H1 (cell line): ENCODE measurements around the gene UBE2D3. TPM values are rescaled to one million over a fixed set of nuclear protein-coding genes. Genes with fewer than 3 reads are reported as not detected.

Experiments
- CTCF ChIA-PET: fragments of 300-600 bp; sonication (Branson Sonifier 250); formaldehyde crosslinking; loops from one replicate; lab custom pipeline; 2021; ENCODE audit not compliant: partially characterized antibody; lab: Charles Lee
- POLR2A ChIA-PET: fragments of 300-600 bp; sonication (Branson Sonifier 250); formaldehyde crosslinking; loops from one replicate; lab custom pipeline; 2021; ENCODE audit warnings: inconsistent platforms; ENCODE audit not compliant: partially characterized antibody; lab: Charles Lee
- DNase-seq, 2 experiments: peaks; one replicate each; pipeline versions ENCODE4 v3.0.0 to v3.0.0-alpha.2; 2010 to 2022; ENCODE audit warnings: low spot score in 2 of 2, low read depth in 1 of 2, mixed read lengths in 1 of 2
- FAIRE-seq: peaks from 2 replicates; lab custom pipeline; 2011; peaks lifted over from hg19 to GRCh38; lab: Jason Lieb, UNC
- H2AFZ ChIP-seq: 2 replicates; pipeline ENCODE4 v1.8.1; 2012; ENCODE audit warnings: low read length, inconsistent platforms
- H2AK5ac ChIP-seq: 2 replicates; pipeline ENCODE4 v1.6.1; 2013; ENCODE audit warnings: low read depth, low read length
- H2BK120ac ChIP-seq: replicated peaks from 2 replicates; pipeline ENCODE3; 2013; ENCODE audit warnings: low read depth, low read length, inconsistent platforms
- H2BK12ac ChIP-seq: 2 replicates; pipeline ENCODE4 v1.6.1; 2013; ENCODE audit warnings: low read depth, low read length
- H2BK15ac ChIP-seq: 2 replicates; pipeline ENCODE4 v1.6.1; 2013; ENCODE audit warnings: low read length
- H2BK20ac ChIP-seq: 2 replicates; pipeline ENCODE4 v1.6.1; 2013; ENCODE audit warnings: low read length
- H2BK5ac ChIP-seq: 2 replicates; pipeline ENCODE4 v1.6.1; 2013; ENCODE audit warnings: low read depth, low read length
- H3K14ac ChIP-seq: 2 replicates; pipeline ENCODE4 v1.6.1; 2013; ENCODE audit warnings: inconsistent platforms; ENCODE audit not compliant: insufficient read length
- H3K18ac ChIP-seq: 2 replicates; pipeline ENCODE4 v1.6.1; 2013; ENCODE audit warnings: low read length; ENCODE audit errors: extremely low read depth
- H3K23ac ChIP-seq: 2 replicates; pipeline ENCODE4 v1.6.1; 2013; ENCODE audit warnings: inconsistent platforms; ENCODE audit not compliant: insufficient read length
- H3K23me2 ChIP-seq: 2 replicates; pipeline ENCODE4 v1.6.1; 2013; ENCODE audit warnings: low read depth, low read length
- H3K27ac ChIP-seq: 2 replicates; pipeline ENCODE4 v1.6.1; 2011; ENCODE audit warnings: low read depth, low read length, inconsistent platforms
- H3K27me3 ChIP-seq, 4 experiments: replicated peaks in 1 of 4; 1 replicate in 1 of 4; 2 replicates in 3 of 4; pipeline versions ENCODE4 v1.6.1 to v1.8.1; 2011 to 2013; ENCODE audit warnings: low read length in 3 of 4, mild to moderate bottlenecking in 3 of 4, inconsistent platforms in 2 of 4, mixed read lengths in 2 of 4, moderate library complexity in 1 of 4; ENCODE audit not compliant: control insufficient read depth in 3 of 4, insufficient read depth in 3 of 4; ENCODE audit errors: extremely low read depth in 1 of 4
- H3K36me3 ChIP-seq, 4 experiments: 2 replicates each; pipeline versions ENCODE4 v1.6.1 to v1.8.1; 2011 to 2013; ENCODE audit warnings: mild to moderate bottlenecking in 4 of 4, low read length in 3 of 4, moderate library complexity in 2 of 4, control low read depth in 1 of 4, inconsistent platforms in 1 of 4; ENCODE audit not compliant: insufficient read depth in 4 of 4, control insufficient read depth in 2 of 4
- H3K4ac ChIP-seq: replicated peaks from 2 replicates; pipeline ENCODE3; 2013; ENCODE audit warnings: low read length, low read depth, mixed read lengths, inconsistent platforms; ENCODE audit not compliant: insufficient read length
- H3K4me1 ChIP-seq, 4 experiments: replicated peaks in 1 of 4; 1 replicate in 1 of 4; 2 replicates in 3 of 4; pipeline versions ENCODE4 v1.6.1 to v1.8.1; 2011 to 2013; ENCODE audit warnings: low read length in 3 of 4, inconsistent platforms in 2 of 4, mixed read lengths in 1 of 4; ENCODE audit not compliant: insufficient read depth in 4 of 4, control insufficient read depth in 3 of 4
- H3K4me2 ChIP-seq, 2 experiments: 2 replicates each; pipeline versions ENCODE4 v1.6.1 to v1.8.1; 2011 to 2013; ENCODE audit warnings: low read depth in 2 of 2, low read length in 2 of 2, control low read depth in 1 of 2, inconsistent platforms in 1 of 2, mild to moderate bottlenecking in 1 of 2; ENCODE audit not compliant: insufficient read depth in 1 of 2
- H3K4me3 ChIP-seq, 4 experiments: fragments of 200-600, 300-600 bp in 1 of 4; sonication (generic), shearing (Covaris generic), sonication (Bioruptor Twin) in 1 of 4; 2 replicates each; pipeline versions ENCODE4 v1.5.1 to v1.8.1; 2011 to 2016; ENCODE audit warnings: low read length in 4 of 4, low read depth in 3 of 4, control low read depth in 2 of 4, inconsistent platforms in 2 of 4, mild to moderate bottlenecking in 2 of 4, mixed read lengths in 1 of 4, moderate library complexity in 1 of 4; ENCODE audit not compliant: insufficient read depth in 2 of 4; ENCODE audit errors: extremely low read depth in 1 of 4
- H3K56ac ChIP-seq: replicated peaks from 2 replicates; pipeline ENCODE3; 2013; ENCODE audit warnings: low read depth, mild to moderate bottlenecking, mixed read lengths, low read length, inconsistent platforms; ENCODE audit not compliant: insufficient read length
- H3K79me1 ChIP-seq: 2 replicates; pipeline ENCODE4 v1.6.1; 2013; ENCODE audit warnings: low read depth, low read length, control low read depth
- H3K79me2 ChIP-seq, 2 experiments: 2 replicates each; pipeline versions ENCODE4 v1.6.1 to v1.8.1; 2012 to 2013; ENCODE audit warnings: low read length in 2 of 2, mild to moderate bottlenecking in 2 of 2, inconsistent platforms in 1 of 2; ENCODE audit not compliant: insufficient read depth in 2 of 2, control insufficient read depth in 1 of 2
- H3K9ac ChIP-seq, 4 experiments: replicated peaks in 1 of 4; 1 replicate in 1 of 4; 2 replicates in 3 of 4; pipeline versions ENCODE4 v1.6.1 to v1.8.1; 2011 to 2013; ENCODE audit warnings: low read depth in 3 of 4, low read length in 3 of 4, control low read depth in 2 of 4, mild to moderate bottlenecking in 2 of 4, moderate library complexity in 2 of 4, inconsistent platforms in 1 of 4; ENCODE audit errors: extremely low read depth in 1 of 4
- H3K9me3 ChIP-seq, 2 experiments: 2 replicates each; pipeline versions ENCODE4 v1.6.1 to v1.8.1; 2012 to 2013; ENCODE audit warnings: mild to moderate bottlenecking in 2 of 2, moderate library complexity in 2 of 2, control low read depth in 1 of 2, inconsistent platforms in 1 of 2, low read depth in 1 of 2, low read length in 1 of 2, mixed read lengths in 1 of 2; ENCODE audit not compliant: insufficient read depth in 2 of 2
- H4K20me1 ChIP-seq, 2 experiments: replicated peaks in 1 of 2; 2 replicates each; pipeline versions ENCODE3 to v1.8.1; 2011 to 2013; ENCODE audit warnings: inconsistent platforms in 2 of 2, low read length in 2 of 2, mild to moderate bottlenecking in 1 of 2; ENCODE audit not compliant: insufficient read depth in 2 of 2, control insufficient read depth in 1 of 2
- H4K5ac ChIP-seq: 2 replicates; pipeline ENCODE4 v1.6.1; 2013; ENCODE audit warnings: low read length, low read depth, mixed read lengths, inconsistent platforms; ENCODE audit not compliant: insufficient read length
- H4K8ac ChIP-seq: 2 replicates; pipeline ENCODE4 v1.8.0; 2013; ENCODE audit warnings: mild to moderate bottlenecking, moderate library complexity, low read length, inconsistent platforms; ENCODE audit not compliant: insufficient read depth; ENCODE audit errors: extremely low read depth
- H4K91ac ChIP-seq: replicated peaks from 2 replicates; pipeline ENCODE3; 2013; ENCODE audit warnings: low read length, mixed read lengths, inconsistent platforms; ENCODE audit not compliant: insufficient read length
- BACH1 ChIP-seq: IDR thresholded peaks from 2 replicates; pipeline ENCODE4 v1.6.1; 2012; ENCODE audit warnings: low read length, improper control_type of control experiment
- CEBPB ChIP-seq: IDR thresholded peaks from 2 replicates; pipeline ENCODE4 v1.6.1; 2012; ENCODE audit warnings: low read depth, low read length
- JUND ChIP-seq: IDR thresholded peaks from 2 replicates; pipeline ENCODE4 v1.6.1; 2011; ENCODE audit warnings: mild to moderate bottlenecking, improper control_type of control experiment, low read length
- NANOG ChIP-seq: IDR thresholded peaks from 2 replicates; pipeline ENCODE4 v1.6.1; 2011; ENCODE audit warnings: low read length, low read depth, mild to moderate bottlenecking, inconsistent platforms; ENCODE audit not compliant: insufficient read depth, poor library complexity, severe bottlenecking
- NRF1 ChIP-seq: IDR thresholded peaks from 2 replicates; pipeline ENCODE4 v1.6.1; 2011; ENCODE audit warnings: mild to moderate bottlenecking, low read depth, low read length, improper control_type of control experiment
- RBBP5 ChIP-seq: IDR thresholded peaks from 2 replicates; pipeline ENCODE4 v1.7.1; 2012; ENCODE audit warnings: low read depth, mild to moderate bottlenecking, inconsistent platforms, low read length, moderate library complexity, borderline replicate concordance
- SAP30 ChIP-seq: fragments of 300-600 bp; sonication (generic); IDR thresholded peaks from 2 replicates; pipeline ENCODE4 v1.7.1; 2012; ENCODE audit warnings: low read length, moderate library complexity, mild to moderate bottlenecking, inconsistent platforms; ENCODE audit not compliant: insufficient read depth, insufficient replicate concordance
- WGBS, 2 experiments: shearing (Covaris generic) in 1 of 2; methylation state at CpG; one replicate each; pipeline versions ENCODE4 v1.1.6 to v1.1.7; 2013 to 2015; ENCODE audit warnings: low lambda C conversion rate in 2 of 2, mixed read lengths in 2 of 2, inconsistent platforms in 1 of 2, low coverage in 1 of 2, missing lambda C conversion rate in 1 of 2; ENCODE audit not compliant: insufficient replicate concordance in 2 of 2, insufficient coverage in 1 of 2, insufficient read length in 1 of 2; ENCODE audit errors: extremely low coverage in 1 of 2, missing lambda C conversion rate in 1 of 2; 5-methylcytosine and 5-hydroxymethylcytosine counted together
- polyA plus RNA-seq, 7 experiments: library from polyadenylated mRNA; depleted of rRNA in 3 of 7; stranded (reverse) in 5 of 7; unstranded in 2 of 7; fragments of >200 nt in 5 of 7; fragments of 200-250 nt in 2 of 7; gene quantifications; 1 replicate in 5 of 7; 2 replicates in 1 of 7; 4 replicates in 1 of 7; pipeline versions ENCODE4 v1.2.1 to v1.2.3, GENCODE V29; 2011 to 2013; ENCODE audit warnings: missing spikeins in 2 of 7, mixed read lengths in 2 of 7
- total RNA-seq: library from RNA; stranded (reverse); fragmentation: NEBNext Ultra II Directional; extraction: Animal tissue kit (Norgen Biotek cat#: 25700); gene quantifications from 2 replicates; pipeline ENCODE4 v1.2.1, GENCODE V29; 2021
- TF ChIP-seq, protein P1 (sequence below): IDR thresholded peaks from 2 replicates; pipeline ENCODE4 v1.6.1; 2012; ENCODE audit warnings: low read length, inconsistent platforms

The UBE2D3 gene
- total and polyA plus RNA-seq, 2 of the 8 experiments (the other 6 are each of a cell fraction or from before 2014, with no cell fraction given), result 396 to 544 TPM

DNA sequence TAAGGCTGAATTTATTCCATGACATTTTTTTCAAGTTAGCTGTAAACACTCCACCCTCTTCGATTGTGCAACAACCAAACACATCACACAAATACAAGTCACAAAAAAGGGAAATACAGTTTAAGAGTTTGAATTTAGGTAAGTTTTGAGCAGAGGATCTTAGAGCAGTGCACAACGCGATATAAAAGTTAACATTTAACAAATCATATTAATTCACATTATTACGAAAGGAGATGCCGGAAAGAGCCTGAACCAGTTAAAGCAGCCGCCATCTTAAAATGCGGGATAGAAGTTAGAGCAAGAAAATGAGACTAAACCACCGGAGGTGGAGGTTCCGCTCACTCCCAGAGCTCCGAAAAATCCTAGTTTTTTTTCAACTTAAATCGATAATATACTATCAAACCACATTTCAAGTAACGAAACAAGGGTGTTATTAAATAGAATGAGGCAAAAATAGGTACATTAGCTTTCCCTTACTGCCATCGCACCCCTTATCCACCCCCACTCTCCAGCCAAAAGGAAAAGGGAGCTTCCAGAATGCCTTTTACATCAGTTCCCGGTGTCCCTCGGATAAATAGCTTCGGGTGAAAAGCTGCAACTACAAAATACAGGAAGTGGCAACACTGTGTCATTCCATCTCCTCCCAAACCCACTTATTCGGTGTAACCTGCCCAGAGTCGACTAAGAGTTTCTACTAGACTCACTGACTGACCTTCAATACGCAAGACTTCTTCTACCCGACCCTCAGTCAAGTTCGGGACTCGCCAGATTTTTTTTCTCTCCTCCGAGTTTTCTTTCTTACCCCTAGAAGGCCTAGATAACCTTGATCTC is 1.9 kb downstream of the UBE2D3 start:
- H2BK12ac ChIP-seq, result no peak overlapping the region
- H3K36me3 ChIP-seq, result peaks cover 0 to 35% (median 0%) of the 10 kb centered on the region in 4 experiments; a peak in 2 of 8 replicates
- H2AK5ac ChIP-seq, result no peak overlapping the region
- no peak overlapping the region for H2AFZ ChIP-seq
- H3K4ac ChIP-seq, result no peak overlapping the region
- H3K14ac ChIP-seq, result no peak overlapping the region
- no peaks in the 10 kb centered on the region for H3K9me3 ChIP-seq
- H4K20me1 ChIP-seq, result peaks cover 7 to 18% of the 10 kb centered on the region in 2 experiments
- H2BK120ac ChIP-seq, result no peak overlapping the region
- DNase-seq (no peak), FAIRE-seq (no peak)
- 0 out of 2 replicates have a peak overlapping the region, but pooled peaks have one; percentile 46 for H2BK5ac ChIP-seq
- H3K18ac ChIP-seq, result no peak overlapping the region
- H2BK20ac ChIP-seq, result no peak overlapping the region
- H3K56ac ChIP-seq, result peak overlapping the region; percentile 17
- H3K23ac ChIP-seq, result no peak overlapping the region
- CTCF ChIA-PET, result interaction anchor here (1.2 to 2.8 kb wide), 3 partner anchors 10 to 115 kb away, joined by 4 to 8 read pairs (median 4); no protein-coding TSS in a partner anchor
- H3K27me3 ChIP-seq, result no peaks in the 10 kb centered on the region
- H3K4me1 ChIP-seq, result peaks cover 0 to 13% (median 6%) of the 10 kb centered on the region in 4 experiments; a peak in 5 of 7 replicates
- peak overlapping the region; percentile 69 to 84 for H3K4me2 ChIP-seq
- H4K8ac ChIP-seq, result no peak overlapping the region
- POLR2A ChIA-PET, result interaction anchor here (0.7 to 8.2 kb wide), 20 partner anchors 10 to 198 kb away, joined by 3 to 162 read pairs (median 3); partner anchors contain the start of genes CISD2 and MANBA
- 6% methylated on average over 23 of the region's 23 CpGs; no CpG with 5 or more reads in 1 of the 2 experiments for WGBS, 2 experiments
- no peak overlapping the region for H2BK15ac ChIP-seq
- H3K4me3 ChIP-seq, result peak overlapping the region; percentile 85 to 98 (median 94)
- H4K5ac ChIP-seq, result peak overlapping the region; percentile 81
- no peaks in the 10 kb centered on the region for H3K79me1 ChIP-seq
- peak overlapping the region; percentile 80 to 99 (median 95) for H3K9ac ChIP-seq
- peaks cover 46 to 70% of the 10 kb centered on the region in 2 experiments for H3K79me2 ChIP-seq
- H3K27ac ChIP-seq, result peak overlapping the region; percentile 98
- 0 out of 2 replicates have a peak, but pooled peaks cover 3% of the 10 kb centered on the region for H3K23me2 ChIP-seq
- no peak overlapping the region for H4K91ac ChIP-seq
- TF ChIP-seq, protein P1, sequence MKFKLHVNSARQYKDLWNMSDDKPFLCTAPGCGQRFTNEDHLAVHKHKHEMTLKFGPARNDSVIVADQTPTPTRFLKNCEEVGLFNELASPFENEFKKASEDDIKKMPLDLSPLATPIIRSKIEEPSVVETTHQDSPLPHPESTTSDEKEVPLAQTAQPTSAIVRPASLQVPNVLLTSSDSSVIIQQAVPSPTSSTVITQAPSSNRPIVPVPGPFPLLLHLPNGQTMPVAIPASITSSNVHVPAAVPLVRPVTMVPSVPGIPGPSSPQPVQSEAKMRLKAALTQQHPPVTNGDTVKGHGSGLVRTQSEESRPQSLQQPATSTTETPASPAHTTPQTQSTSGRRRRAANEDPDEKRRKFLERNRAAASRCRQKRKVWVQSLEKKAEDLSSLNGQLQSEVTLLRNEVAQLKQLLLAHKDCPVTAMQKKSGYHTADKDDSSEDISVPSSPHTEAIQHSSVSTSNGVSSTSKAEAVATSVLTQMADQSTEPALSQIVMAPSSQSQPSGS, result no peak; the same call in 1 of the 2 replicates
- TF ChIP-seq JUND, result peak; percentile 63; the same call in 1 of the 2 replicates
- no peak for TF ChIP-seq NRF1
- TF ChIP-seq SAP30, result peak; percentile 9
- peak; percentile 96 for TF ChIP-seq CEBPB
- no peak for TF ChIP-seq BACH1
- no peak for TF ChIP-seq NANOG
- no peak for TF ChIP-seq RBBP5
